A673 (cell line): Measurements from ENCODE around the gene BEGAIN.

Experiments
- CTCF ChIP-seq: fragments of 300-800, 200-600 bp; sonication (generic); conservative IDR thresholded peaks from 2 replicates; pipeline ENCODE4 v1.5.1; 2017; ENCODE audit warnings: low read depth, mild to moderate bottlenecking, antibody characterized with exemption, low read length, moderate library complexity, mixed read lengths
- EZH2 ChIP-seq: fragments of 200-600 bp; sonication (generic); IDR thresholded peaks from 2 replicates; pipeline ENCODE4 v1.6.1; 2017; ENCODE audit warnings: borderline replicate concordance, low read depth, mild to moderate bottlenecking, mixed read lengths, antibody characterized with exemption, low read length; ENCODE audit not compliant: poor library complexity, severe bottlenecking

- TF ChIP-seq CTCF (no peak), EZH2 (no peak)
Measured at GRCh38 chr14:100498068-100498467, 89.1 kb downstream of the BEGAIN start.
